Prostate gland (tissue), 2 donors: ENCODE data around the gene INPP5D. TPM values are rescaled to one million over a fixed set of nuclear protein-coding genes. Genes with fewer than 3 reads are reported as not detected.

Source experiments
- DNase-seq: peaks from one replicate; pipeline ENCODE4 v3.0.0-alpha.2; 2019; ENCODE audit warnings: low spot score
- H3K27ac ChIP-seq, 2 donors: fragments of 200-600 bp; sonication (generic); 2 replicates each; pipeline ENCODE4 v1.5.1; 2017 to 2019
- H3K27me3 ChIP-seq: fragments of 200-600 bp; sonication (generic); replicated peaks from 2 replicates; pipeline ENCODE4 v1.5.1; 2019; ENCODE audit not compliant: insufficient read depth
- H3K36me3 ChIP-seq, 2 donors: fragments of 200-600 bp; sonication (generic); 1 replicate in 1 of 2; 2 replicates in 1 of 2; pipeline versions ENCODE4 v1.5.1 to v1.8.1; 2017 to 2019
- H3K4me1 ChIP-seq: fragments of 200-600 bp; sonication (generic); replicated peaks from 2 replicates; pipeline ENCODE4 v1.5.1; 2019
- H3K4me3 ChIP-seq, 2 donors: fragments of 200-600 bp; sonication (generic); 2 replicates each; pipeline ENCODE4 v1.5.1; 2017 to 2019
- H3K9me3 ChIP-seq: fragments of 200-600 bp; sonication (generic); 2 replicates; pipeline ENCODE4 v1.5.1; 2017
- POLR2A ChIP-seq: fragments of 450-650 bp; IDR thresholded peaks from one replicate; pipeline ENCODE4 v1.6.1; 2016; ENCODE audit warnings: antibody characterized with exemption, mild to moderate bottlenecking
- POLR2AphosphoS5 ChIP-seq: sonication (generic); formaldehyde crosslinking; IDR thresholded peaks from one replicate; pipeline ENCODE4 v1.6.1; 2017; ENCODE audit warnings: antibody characterized with exemption
- WGBS: methylation state at CpG from one replicate; pipeline ENCODE4 v1.1.5; 2018; 5-methylcytosine and 5-hydroxymethylcytosine counted together
- intact Hi-C: fragments of 100-400 bp; cut with DNase I; formaldehyde crosslinking; loops from one replicate; pipeline ENCODE4 v1.14.2; 2022
- total RNA-seq, 2 donors: library from RNA; depleted of rRNA; stranded (reverse); fragments of >200 nt; gene quantifications; one replicate each; pipeline ENCODE4 v1.1.0, GENCODE V29; 2016
- TF ChIP-seq, protein P1 (sequence below), 4 experiments: fragments of 200-600 bp in 2 of 4; fragments of 450-650 bp in 2 of 4; sonication (generic) in 2 of 4; IDR thresholded peaks; 1 replicate in 3 of 4; 2 replicates in 1 of 4; pipeline ENCODE4 v1.5.1; 2016 to 2019; ENCODE audit warnings: antibody characterized with exemption in 4 of 4, mild to moderate bottlenecking in 2 of 4, moderate library complexity in 2 of 4

Gene INPP5D
- total RNA-seq, 2 donors from 2014 or later = 11.4 to 18.8 TPM

DNA sequence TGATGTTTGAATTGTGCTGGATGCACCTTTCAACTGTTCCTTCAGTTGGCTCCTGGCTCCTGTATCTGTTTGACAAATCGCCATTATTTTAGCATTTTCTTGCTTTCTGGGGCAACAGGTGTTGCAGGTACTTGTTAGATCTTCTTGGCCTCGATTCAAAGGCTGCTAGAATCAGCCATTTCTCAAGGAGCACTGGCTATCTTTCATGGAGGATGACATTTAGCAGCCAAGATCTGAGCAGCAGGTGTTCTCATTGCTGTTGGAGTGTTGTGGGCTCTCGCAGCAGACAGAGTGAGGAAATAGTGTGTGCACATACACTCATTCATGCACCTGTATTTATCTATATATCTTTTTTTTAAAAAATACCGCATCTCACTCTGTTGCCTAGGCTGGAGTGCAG, 52.2 kb downstream of the INPP5D start:
- no peak for DNase-seq
- H3K27me3 ChIP-seq = no peaks in the 10 kb centered on the region
- no peaks in the 10 kb centered on the region for H3K9me3 ChIP-seq
- H3K27ac ChIP-seq = no peak overlapping the region
- TF ChIP-seq, protein P1, sequence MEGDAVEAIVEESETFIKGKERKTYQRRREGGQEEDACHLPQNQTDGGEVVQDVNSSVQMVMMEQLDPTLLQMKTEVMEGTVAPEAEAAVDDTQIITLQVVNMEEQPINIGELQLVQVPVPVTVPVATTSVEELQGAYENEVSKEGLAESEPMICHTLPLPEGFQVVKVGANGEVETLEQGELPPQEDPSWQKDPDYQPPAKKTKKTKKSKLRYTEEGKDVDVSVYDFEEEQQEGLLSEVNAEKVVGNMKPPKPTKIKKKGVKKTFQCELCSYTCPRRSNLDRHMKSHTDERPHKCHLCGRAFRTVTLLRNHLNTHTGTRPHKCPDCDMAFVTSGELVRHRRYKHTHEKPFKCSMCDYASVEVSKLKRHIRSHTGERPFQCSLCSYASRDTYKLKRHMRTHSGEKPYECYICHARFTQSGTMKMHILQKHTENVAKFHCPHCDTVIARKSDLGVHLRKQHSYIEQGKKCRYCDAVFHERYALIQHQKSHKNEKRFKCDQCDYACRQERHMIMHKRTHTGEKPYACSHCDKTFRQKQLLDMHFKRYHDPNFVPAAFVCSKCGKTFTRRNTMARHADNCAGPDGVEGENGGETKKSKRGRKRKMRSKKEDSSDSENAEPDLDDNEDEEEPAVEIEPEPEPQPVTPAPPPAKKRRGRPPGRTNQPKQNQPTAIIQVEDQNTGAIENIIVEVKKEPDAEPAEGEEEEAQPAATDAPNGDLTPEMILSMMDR (IDR thresholded peaks at IDR 0.05) = no peak
- TF ChIP-seq POLR2A (no peak), POLR2AphosphoS5 (no peak)
- no peaks in the 10 kb centered on the region for H3K36me3 ChIP-seq
- WGBS = 47% methylated on average over 4 of the region's 4 CpGs
- no peak overlapping the region for H3K4me3 ChIP-seq
- intact Hi-C loops = no loop called here
- no peaks in the 10 kb centered on the region for H3K4me1 ChIP-seq

DNA sequence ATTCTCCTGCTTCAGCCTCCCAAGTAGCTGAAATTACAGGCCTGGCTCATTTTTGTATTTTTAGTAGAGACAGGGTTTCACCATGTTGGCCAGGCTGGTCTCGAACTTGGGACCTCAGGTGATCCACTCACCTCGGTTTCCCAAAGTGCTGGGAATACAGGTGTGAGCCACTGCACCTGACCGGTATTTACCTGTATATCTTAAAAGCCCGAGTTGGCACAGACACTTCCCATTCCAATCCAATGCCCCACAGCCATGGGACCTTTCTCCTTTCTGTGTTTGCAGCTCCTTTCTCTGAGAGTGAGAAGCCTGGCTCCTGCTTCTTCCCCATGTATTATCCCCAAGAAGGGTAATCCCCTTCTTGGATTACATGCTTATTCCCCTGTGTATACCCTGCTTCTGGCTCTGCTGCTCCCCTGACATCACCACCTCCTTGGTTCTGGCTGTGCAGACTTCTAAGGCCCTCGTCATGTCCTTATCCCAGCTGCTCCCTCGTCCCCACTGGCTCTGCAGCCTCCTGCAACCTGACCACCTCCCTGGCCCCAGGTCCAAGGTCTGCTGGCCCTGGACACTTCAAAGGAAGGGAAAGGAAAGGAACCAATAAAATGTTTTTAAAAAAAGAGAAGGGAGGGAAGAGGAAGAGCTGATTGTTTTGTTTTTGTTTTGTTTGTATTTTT, 52.8 kb downstream of the INPP5D start:
- H3K36me3 ChIP-seq = no peaks in the 10 kb centered on the region
- no peaks in the 10 kb centered on the region for H3K9me3 ChIP-seq
- H3K27ac ChIP-seq = no peak overlapping the region
- no peak overlapping the region for H3K4me3 ChIP-seq
- no peak for DNase-seq
- intact Hi-C loops = no loop called here
- H3K4me1 ChIP-seq = no peaks in the 10 kb centered on the region
- TF ChIP-seq POLR2A (no peak), POLR2AphosphoS5 (no peak)
- WGBS = 80% methylated on average over 6 of the region's 6 CpGs
- H3K27me3 ChIP-seq = no peaks in the 10 kb centered on the region

DNA sequence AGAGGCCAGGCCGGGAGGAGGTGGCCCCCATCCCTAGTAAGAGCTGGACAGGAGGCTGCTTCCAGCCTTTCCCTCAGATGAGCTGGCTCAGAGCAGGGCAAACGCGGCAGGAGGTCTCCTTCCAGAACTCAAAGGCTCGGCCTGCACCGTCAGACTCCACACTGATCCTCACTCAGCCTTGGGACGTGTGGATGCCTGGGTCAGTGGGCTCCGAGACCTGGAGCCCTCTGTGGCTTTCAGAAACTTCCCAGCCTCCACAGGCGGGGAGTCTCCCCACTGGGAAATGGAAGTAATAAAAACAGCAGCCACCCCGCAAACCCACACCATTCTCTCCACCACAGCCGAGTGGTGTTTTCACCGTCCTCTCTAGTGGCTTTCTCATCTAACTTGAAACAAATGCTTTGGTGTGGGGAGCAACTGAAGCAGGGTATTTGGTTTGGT, 54.3 kb downstream of the INPP5D start:
- 81% methylated on average over 11 of the region's 11 CpGs for WGBS
- TF ChIP-seq, protein P1 (IDR thresholded peaks at IDR 0.05) = no peak
- no peak for TF ChIP-seq POLR2A
- TF ChIP-seq POLR2AphosphoS5 = no peak

DNA sequence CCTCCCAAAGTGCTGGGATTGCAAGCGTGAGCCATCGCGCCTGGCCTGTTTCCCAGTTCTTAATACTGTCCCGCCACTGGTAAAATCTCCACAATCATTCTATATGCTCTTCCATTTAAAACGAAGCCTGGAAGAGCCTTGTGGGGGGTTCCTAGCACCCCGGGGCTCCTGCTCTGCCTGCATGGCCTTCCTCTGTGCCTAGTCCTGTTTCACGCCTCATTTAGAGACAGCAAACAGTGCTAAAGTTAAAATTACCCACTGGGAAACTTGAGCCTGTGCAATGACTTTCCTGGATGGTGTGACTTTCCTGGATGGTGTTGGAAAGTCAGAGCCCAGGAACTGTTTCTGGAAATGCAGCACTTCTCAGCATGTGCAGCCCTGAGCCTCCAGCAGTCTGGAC, 55.0 kb downstream of the INPP5D start:
- no peak for DNase-seq
- H3K4me3 ChIP-seq = no peak overlapping the region
- H3K27ac ChIP-seq = no peak overlapping the region
- no peaks in the 10 kb centered on the region for H3K36me3 ChIP-seq
- intact Hi-C loops = no loop called here
- no peaks in the 10 kb centered on the region for H3K4me1 ChIP-seq
- TF ChIP-seq, protein P1 (IDR thresholded peaks at IDR 0.05) = no peak
- TF ChIP-seq POLR2A (no peak), POLR2AphosphoS5 (no peak)
- H3K9me3 ChIP-seq = no peaks in the 10 kb centered on the region
- H3K27me3 ChIP-seq = no peaks in the 10 kb centered on the region
- WGBS = 79% methylated on average over 7 of the region's 7 CpGs

More for the DNA sequence above, 54.3 kb downstream of the INPP5D start:
- no peaks in the 10 kb centered on the region for H3K27me3 ChIP-seq
- H3K4me3 ChIP-seq = no peak overlapping the region
- H3K9me3 ChIP-seq = no peaks in the 10 kb centered on the region
- no peaks in the 10 kb centered on the region for H3K36me3 ChIP-seq
- no peak overlapping the region for H3K27ac ChIP-seq
- DNase-seq = no peak
- intact Hi-C loops = no loop called here
- no peaks in the 10 kb centered on the region for H3K4me1 ChIP-seq

DNA sequence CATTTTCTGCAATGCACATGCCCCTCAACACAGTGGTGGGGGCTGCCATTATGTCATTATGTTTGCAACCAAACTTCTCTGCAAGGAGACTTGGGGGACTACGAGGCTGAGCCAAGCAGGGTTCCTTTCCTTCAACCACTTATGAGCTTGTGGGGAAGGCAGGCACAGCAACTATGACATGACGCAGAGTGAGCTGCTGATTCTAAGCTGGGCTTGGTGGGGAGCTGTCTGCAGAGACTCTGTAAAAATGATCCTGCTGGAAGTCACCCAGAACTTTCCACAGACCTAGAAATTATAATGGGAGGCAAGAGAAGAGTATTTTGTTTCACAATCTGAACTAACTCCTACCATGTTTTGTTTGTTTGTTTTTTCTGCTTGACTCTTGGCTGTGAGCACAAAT, 55.6 kb downstream of the INPP5D start:
- Histone ChIP-seq H3K27ac (no peak overlapping the region), H3K27me3 (no peaks in the 10 kb centered on the region), H3K4me1 (no peaks in the 10 kb centered on the region), H3K36me3 (no peaks in the 10 kb centered on the region), H3K9me3 (no peaks in the 10 kb centered on the region), H3K4me3 (no peak overlapping the region)
- intact Hi-C loops = no loop called here
- TF ChIP-seq POLR2A (no peak), POLR2AphosphoS5 (no peak)
- TF ChIP-seq, protein P1 (IDR thresholded peaks at IDR 0.05) = no peak
- DNase-seq = no peak
- WGBS = 25% methylated on average over 2 of the region's 2 CpGs
